ENCODE data around the gene RNPEPL1. TPM values are rescaled to one million over a fixed set of nuclear protein-coding genes. Genes with fewer than 3 reads are reported as not detected.
"Not testable (repeated sequence)": the region's sequence is repeated elsewhere in the genome, so short reads cannot be mapped to it uniquely, and the experiment has no call there.

Gene RNPEPL1
- total RNA-seq, 1 experiment from 2014 or later = 101 TPM

DNA sequence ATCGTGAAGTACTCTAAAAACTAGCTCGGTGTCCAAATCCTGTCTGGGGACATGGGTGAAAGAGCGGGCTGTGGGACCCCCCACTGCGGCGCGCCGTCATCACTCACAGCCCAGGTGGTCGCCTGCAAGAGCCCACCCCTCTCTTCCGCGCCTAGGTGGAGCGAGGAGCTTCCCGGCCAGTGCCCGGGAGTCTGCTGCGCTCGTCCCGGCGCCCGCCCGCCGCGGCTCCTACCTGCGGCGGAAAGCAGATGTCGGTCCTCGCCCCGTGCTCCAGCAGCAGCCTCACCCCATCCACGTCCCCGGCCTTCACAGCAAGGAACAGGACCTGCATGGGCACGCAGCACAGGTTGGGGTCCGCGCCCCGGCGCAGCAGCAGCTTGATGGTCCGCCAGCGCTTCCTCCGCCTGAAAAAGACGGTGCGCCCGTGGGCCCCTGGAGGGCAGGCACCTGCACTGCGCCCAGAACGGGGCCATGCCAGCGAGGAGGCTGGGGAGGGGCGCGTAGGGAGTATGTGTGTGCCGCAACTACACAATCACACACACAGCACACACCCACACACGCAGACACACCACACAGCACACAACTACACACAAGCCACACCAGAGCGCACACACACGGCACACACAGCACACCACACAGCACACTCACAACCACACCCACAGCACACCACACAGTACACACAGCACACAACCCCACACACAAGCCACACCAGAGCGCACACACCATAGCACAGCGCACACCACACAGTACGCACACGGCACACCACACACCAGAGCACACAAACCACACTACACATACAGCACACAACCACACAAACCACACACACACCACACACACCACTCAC lies 47.9 kb upstream of the RNPEPL1 start:
- no peaks in the 10 kb centered on the region for H3K4me1 ChIP-seq (replicated peaks; ENCODE audit: insufficient read depth)
- H3K36me3 ChIP-seq (ENCODE audit: low read depth) = peaks cover 40% of the 10 kb centered on the region
- ChIA-PET CTCF (no interaction called here), POLR2A (ENCODE audit: unreplicated experiment) (no interaction called here)
- no peak overlapping the region for H3K4me2 ChIP-seq
- H3K9me2 ChIP-seq (ENCODE audit: insufficient read depth) = no peaks in the 10 kb centered on the region
- no peak for DNase-seq
- no TSS peak for BruUV-seq (replicated peaks)
- no peaks in the 10 kb centered on the region for H3K79me2 ChIP-seq (ENCODE audit: low read depth)
- no peaks in the 10 kb centered on the region for H3K9me3 ChIP-seq (ENCODE audit: insufficient read depth, low read depth)
- intact Hi-C loops (cut with micrococcal nuclease; ENCODE audit: unreplicated experiment) = no loop called here
- peaks cover 5% of the 10 kb centered on the region; the same call in 1 of the 2 replicates for H3F3A ChIP-seq (ENCODE audit: insufficient read depth, low read depth)
- H3K4me3 ChIP-seq = no peak overlapping the region
- peaks cover 6% of the 10 kb centered on the region; the same call in 1 of the 2 replicates for H4K20me1 ChIP-seq (ENCODE audit: insufficient read depth)
- H2AFZ ChIP-seq = no peak overlapping the region
- H3K27ac ChIP-seq = no peak overlapping the region
- H3K27me3 ChIP-seq (ENCODE audit: insufficient read depth, low read depth) = no peaks in the 10 kb centered on the region
- no peak for TF ChIP-seq EZH2 (IDR thresholded peaks at IDR 0.05; ENCODE audit: low read depth)
- TF ChIP-seq, protein P1, sequence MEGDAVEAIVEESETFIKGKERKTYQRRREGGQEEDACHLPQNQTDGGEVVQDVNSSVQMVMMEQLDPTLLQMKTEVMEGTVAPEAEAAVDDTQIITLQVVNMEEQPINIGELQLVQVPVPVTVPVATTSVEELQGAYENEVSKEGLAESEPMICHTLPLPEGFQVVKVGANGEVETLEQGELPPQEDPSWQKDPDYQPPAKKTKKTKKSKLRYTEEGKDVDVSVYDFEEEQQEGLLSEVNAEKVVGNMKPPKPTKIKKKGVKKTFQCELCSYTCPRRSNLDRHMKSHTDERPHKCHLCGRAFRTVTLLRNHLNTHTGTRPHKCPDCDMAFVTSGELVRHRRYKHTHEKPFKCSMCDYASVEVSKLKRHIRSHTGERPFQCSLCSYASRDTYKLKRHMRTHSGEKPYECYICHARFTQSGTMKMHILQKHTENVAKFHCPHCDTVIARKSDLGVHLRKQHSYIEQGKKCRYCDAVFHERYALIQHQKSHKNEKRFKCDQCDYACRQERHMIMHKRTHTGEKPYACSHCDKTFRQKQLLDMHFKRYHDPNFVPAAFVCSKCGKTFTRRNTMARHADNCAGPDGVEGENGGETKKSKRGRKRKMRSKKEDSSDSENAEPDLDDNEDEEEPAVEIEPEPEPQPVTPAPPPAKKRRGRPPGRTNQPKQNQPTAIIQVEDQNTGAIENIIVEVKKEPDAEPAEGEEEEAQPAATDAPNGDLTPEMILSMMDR (conservative IDR thresholded peaks at IDR 0.05) = no peak

DNA sequence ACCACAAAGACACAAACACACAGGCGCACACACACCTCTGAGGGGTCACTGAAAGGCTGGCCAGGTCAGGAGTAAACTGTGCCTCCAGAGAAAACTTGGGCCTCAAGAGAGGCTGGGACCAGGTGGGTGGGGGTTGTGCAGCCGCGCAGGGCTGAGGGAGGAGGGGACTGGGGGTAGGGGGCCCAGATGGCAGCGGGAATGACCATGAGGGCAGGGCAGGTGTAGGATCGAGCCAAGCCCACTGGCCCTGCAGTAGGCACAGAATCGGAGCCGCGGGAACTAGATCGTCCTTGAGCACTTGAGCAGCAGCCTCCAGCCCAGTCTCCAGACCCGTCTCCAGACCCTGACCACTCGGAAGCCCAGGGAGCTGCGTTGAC lies 47.3 kb upstream of the RNPEPL1 start:
- peaks cover 42% of the 10 kb centered on the region for H3K36me3 ChIP-seq (ENCODE audit: low read depth)
- no peak overlapping the region for H3K4me3 ChIP-seq
- H2AFZ ChIP-seq = no peak overlapping the region
- H3K27ac ChIP-seq = no peak overlapping the region
- TF ChIP-seq, protein P1 (conservative IDR thresholded peaks at IDR 0.05) = no peak
- no peak for TF ChIP-seq EZH2 (IDR thresholded peaks at IDR 0.05; ENCODE audit: low read depth)
- no peaks in the 10 kb centered on the region for H3K4me1 ChIP-seq (replicated peaks; ENCODE audit: insufficient read depth)
- ChIA-PET CTCF (no interaction called here), POLR2A (ENCODE audit: unreplicated experiment) (no interaction called here)
- H3K79me2 ChIP-seq (ENCODE audit: low read depth) = no peaks in the 10 kb centered on the region
- BruUV-seq (replicated peaks) = no TSS peak
- H4K20me1 ChIP-seq (ENCODE audit: insufficient read depth) = peaks cover 6% of the 10 kb centered on the region; the same call in 1 of the 2 replicates
- no peak overlapping the region for H3K4me2 ChIP-seq
- intact Hi-C loops (cut with micrococcal nuclease; ENCODE audit: unreplicated experiment) = no loop called here
- DNase-seq = no peak
- no peaks in the 10 kb centered on the region for H3K9me3 ChIP-seq (ENCODE audit: insufficient read depth, low read depth)
- no peaks in the 10 kb centered on the region for H3F3A ChIP-seq (ENCODE audit: insufficient read depth, low read depth)
- no peaks in the 10 kb centered on the region for H3K9me2 ChIP-seq (ENCODE audit: insufficient read depth)
- no peaks in the 10 kb centered on the region for H3K27me3 ChIP-seq (ENCODE audit: insufficient read depth, low read depth)

DNA sequence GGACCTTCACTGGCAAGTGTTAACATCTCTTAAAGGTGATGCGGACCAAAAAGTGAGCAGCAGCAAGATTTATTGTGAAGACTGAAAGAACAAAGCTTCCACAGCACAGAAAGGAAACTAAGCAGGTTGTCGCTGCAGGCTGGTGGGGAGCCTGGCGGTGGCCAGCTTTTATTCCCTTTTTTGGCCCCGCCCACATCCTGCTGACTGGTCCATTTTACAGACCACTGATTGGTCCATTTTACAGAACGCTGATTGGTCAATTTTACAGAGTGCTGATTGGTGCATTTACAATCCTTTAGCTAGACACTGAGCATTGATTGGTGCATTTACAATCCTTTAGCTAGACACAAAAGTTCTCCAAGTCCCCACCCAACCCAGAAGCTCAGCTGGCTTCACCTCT lies 46.4 kb upstream of the RNPEPL1 start:
- DNase-seq; POLR2A ChIA-PET (ENCODE audit: unreplicated experiment); H3K79me2 ChIP-seq (ENCODE audit: low read depth); H3K27ac ChIP-seq; H4K20me1 ChIP-seq (ENCODE audit: insufficient read depth); H3K4me1 ChIP-seq (replicated peaks; ENCODE audit: insufficient read depth); H3K27me3 ChIP-seq (ENCODE audit: insufficient read depth, low read depth); BruUV-seq (replicated peaks); H2AFZ ChIP-seq; CTCF ChIA-PET; H3K9me2 ChIP-seq (ENCODE audit: insufficient read depth); H3F3A ChIP-seq (ENCODE audit: insufficient read depth, low read depth); H3K4me3 ChIP-seq; intact Hi-C loops (cut with micrococcal nuclease; ENCODE audit: unreplicated experiment); H3K9me3 ChIP-seq (ENCODE audit: insufficient read depth, low read depth); H3K4me2 ChIP-seq: not testable (repeated sequence)
- peaks cover 46% of the 10 kb centered on the region for H3K36me3 ChIP-seq (ENCODE audit: low read depth)

DNA sequence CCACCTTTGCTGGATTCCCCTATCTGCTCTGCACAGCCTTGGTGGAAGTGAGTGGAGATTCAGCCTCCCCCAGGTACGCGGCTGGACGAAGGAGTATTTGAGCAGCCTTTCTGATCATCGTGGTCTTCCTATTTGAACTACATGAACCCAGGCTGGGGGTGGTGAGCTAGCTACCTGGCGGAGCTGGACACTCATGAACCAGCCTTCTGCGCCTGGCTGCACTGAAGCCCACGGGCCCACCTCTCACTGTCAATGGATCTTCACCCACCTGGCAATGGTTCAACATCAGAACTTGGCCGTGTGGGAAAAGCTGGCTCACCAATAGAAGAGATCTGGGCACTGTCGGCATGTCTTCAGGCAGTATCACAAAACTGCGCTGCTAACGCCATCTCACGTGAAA lies 45.9 kb upstream of the RNPEPL1 start:
- no peak overlapping the region for H3K4me2 ChIP-seq
- H3F3A ChIP-seq (ENCODE audit: insufficient read depth, low read depth) = no peaks in the 10 kb centered on the region
- H3K4me3 ChIP-seq = no peak overlapping the region
- H3K27ac ChIP-seq = no peak overlapping the region
- H3K4me1 ChIP-seq (replicated peaks; ENCODE audit: insufficient read depth) = no peaks in the 10 kb centered on the region
- CTCF ChIA-PET = no interaction called here
- BruUV-seq (replicated peaks) = no TSS peak
- peaks cover 6% of the 10 kb centered on the region; the same call in 1 of the 2 replicates for H4K20me1 ChIP-seq (ENCODE audit: insufficient read depth)
- no peak for DNase-seq
- intact Hi-C loops (cut with micrococcal nuclease; ENCODE audit: unreplicated experiment) = no loop called here
- no peaks in the 10 kb centered on the region for H3K9me3 ChIP-seq (ENCODE audit: insufficient read depth, low read depth)
- TF ChIP-seq, protein P1 (conservative IDR thresholded peaks at IDR 0.05) = no peak
- no peak for TF ChIP-seq EZH2 (IDR thresholded peaks at IDR 0.05; ENCODE audit: low read depth)
- POLR2A ChIA-PET (ENCODE audit: unreplicated experiment) = no interaction called here
- no peak overlapping the region for H2AFZ ChIP-seq
- H3K9me2 ChIP-seq (ENCODE audit: insufficient read depth) = no peaks in the 10 kb centered on the region
- no peaks in the 10 kb centered on the region for H3K27me3 ChIP-seq (ENCODE audit: insufficient read depth, low read depth)
- no peaks in the 10 kb centered on the region for H3K79me2 ChIP-seq (ENCODE audit: low read depth)
- peaks cover 46% of the 10 kb centered on the region for H3K36me3 ChIP-seq (ENCODE audit: low read depth)
